Breast epithelium (tissue), 3 donors: ENCODE results near the gene SLC7A5.

Source experiments
- POLR2A ChIP-seq: fragments of 450-650 bp; IDR thresholded peaks from one replicate; pipeline ENCODE4 v1.6.1; 2016; ENCODE audit warnings: antibody characterized with exemption, mild to moderate bottlenecking, moderate library complexity
- TF ChIP-seq, protein P1 (sequence below), 3 donors: fragments of 450-650 bp; IDR thresholded peaks; one replicate each; pipeline ENCODE4 v1.5.1; 2016 to 2017; ENCODE audit warnings: antibody characterized with exemption in 3 of 3, mild to moderate bottlenecking in 3 of 3, moderate library complexity in 3 of 3

DNA sequence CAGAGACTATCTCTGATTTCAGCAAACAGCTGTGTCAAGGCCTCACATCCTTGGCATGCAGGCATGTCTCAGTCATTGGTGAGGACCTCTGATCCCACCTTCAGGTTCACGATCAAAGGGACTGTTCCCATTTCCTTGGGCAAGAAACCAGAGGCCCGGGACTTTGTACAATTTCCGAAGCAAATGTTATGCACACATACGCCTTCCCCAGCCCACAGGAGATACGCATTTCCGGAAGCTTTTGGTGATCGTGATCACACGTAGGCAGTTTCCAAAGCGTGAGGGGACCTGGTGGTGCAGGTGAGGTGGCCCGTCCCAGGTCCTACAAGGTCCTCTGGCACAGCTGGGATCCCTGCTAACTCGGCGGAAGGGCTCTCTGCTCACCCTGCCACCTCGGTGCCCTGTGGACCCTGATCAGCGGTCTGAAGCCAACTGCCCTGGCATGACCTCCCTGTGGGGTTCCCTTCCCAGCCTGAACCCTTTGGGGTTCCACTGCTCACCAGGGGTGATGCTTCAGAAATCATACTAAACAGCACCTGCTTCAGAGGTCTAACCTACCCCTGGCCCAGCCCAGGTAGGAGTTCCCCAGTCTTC lies 74.7 kb downstream of the SLC7A5 start:
- TF ChIP-seq, protein P1, sequence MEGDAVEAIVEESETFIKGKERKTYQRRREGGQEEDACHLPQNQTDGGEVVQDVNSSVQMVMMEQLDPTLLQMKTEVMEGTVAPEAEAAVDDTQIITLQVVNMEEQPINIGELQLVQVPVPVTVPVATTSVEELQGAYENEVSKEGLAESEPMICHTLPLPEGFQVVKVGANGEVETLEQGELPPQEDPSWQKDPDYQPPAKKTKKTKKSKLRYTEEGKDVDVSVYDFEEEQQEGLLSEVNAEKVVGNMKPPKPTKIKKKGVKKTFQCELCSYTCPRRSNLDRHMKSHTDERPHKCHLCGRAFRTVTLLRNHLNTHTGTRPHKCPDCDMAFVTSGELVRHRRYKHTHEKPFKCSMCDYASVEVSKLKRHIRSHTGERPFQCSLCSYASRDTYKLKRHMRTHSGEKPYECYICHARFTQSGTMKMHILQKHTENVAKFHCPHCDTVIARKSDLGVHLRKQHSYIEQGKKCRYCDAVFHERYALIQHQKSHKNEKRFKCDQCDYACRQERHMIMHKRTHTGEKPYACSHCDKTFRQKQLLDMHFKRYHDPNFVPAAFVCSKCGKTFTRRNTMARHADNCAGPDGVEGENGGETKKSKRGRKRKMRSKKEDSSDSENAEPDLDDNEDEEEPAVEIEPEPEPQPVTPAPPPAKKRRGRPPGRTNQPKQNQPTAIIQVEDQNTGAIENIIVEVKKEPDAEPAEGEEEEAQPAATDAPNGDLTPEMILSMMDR (IDR thresholded peaks at IDR 0.05): no peak
- no peak for TF ChIP-seq POLR2A
